ENCODE measurements around the gene CYTH4. TPM values are rescaled to one million over a fixed set of nuclear protein-coding genes. Genes with fewer than 3 reads are reported as not detected.

The CYTH4 gene
- total RNA-seq, 1 donor from 2014 or later = 16.3 TPM

DNA sequence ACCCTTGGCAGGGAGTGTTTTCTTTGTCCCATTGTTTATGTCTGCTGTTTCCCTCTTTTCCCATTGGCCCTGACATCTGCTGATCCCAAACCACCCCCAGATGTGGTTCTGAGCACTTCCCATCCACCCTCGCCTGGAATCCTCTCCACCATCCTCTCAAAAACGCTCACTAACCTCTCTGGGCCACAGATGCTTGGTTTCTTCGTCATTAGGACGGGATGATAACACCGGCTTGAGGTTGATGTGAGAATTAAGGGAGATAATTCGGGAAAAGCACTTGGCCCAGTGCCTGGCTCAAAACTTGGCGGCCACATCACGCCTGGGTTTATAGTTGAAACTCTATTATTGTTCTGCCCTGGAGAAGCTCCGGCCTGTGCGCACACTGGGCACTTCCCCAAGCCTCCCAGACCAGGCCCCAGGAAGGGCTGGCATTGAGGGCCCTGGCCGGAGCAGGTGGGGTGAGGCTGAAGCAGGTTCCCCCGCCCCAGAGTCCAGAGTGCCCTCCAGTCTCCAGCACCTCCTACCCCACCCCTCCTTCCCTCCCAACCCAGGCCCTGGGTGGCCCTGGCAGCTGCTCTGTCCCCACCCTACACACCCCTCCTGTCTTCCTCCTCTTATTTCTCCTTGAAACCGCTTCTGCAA, 63.7 kb downstream of the CYTH4 start:
- no peak for DNase-seq (ENCODE audit: low spot score)

DNA sequence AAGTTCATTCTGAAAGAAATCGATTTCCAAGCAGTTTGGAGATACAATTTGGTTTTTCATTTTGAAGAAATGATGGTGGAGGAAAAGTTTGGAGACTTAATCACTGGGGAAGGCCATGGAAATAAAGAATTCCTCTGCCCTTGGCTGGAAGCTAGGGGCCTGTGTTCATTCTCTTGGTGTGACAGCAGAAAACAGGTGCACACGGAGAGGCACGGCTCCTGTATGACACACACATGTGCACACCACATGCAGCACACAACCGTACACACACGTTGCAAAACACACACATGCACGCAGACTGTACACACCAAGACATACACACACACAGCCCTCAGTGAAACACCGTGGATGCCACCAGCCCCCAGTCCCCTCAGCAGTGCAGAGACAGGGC, 64.2 kb downstream of the CYTH4 start:
- DNase-seq (ENCODE audit: low spot score) = no peak

DNA sequence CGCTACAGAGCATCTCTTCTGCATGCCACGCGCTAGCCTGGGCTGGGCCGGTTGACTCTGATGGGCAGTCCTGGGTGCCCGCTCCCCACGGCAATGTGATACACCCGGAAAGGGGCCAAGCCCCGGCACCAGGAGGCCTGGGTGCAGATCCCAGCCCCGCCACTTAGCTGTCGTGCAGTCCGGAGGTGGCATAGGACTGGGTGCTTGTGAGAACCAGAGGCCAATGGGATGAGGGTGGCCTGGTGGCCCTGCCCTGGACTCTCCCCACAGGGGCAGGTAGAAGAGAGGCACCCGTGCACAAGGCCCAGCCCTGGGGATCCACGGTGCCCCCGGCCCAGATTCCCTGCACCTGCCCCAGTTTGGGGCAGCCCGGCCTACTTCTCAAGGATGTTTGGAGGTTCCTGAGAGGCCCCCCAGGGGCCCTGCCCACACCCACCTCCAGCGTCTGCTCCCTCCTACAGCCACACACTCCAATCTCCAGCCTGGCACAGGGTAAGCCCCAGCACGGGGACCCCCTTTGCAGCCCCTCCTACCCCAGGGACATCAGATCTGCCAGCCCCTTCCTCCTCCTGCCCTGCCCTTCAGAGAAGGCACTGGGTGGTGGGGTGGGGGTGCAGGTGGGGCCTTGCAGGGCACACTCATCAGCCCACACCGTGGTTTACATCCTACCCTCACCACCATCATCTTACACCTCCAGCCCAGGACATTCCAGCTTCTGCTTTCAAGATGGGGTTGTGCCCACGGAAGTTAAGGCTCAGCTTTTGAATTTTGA, 66.9 kb downstream of the CYTH4 start:
- DNase-seq (ENCODE audit: low spot score) = no peak

DNA sequence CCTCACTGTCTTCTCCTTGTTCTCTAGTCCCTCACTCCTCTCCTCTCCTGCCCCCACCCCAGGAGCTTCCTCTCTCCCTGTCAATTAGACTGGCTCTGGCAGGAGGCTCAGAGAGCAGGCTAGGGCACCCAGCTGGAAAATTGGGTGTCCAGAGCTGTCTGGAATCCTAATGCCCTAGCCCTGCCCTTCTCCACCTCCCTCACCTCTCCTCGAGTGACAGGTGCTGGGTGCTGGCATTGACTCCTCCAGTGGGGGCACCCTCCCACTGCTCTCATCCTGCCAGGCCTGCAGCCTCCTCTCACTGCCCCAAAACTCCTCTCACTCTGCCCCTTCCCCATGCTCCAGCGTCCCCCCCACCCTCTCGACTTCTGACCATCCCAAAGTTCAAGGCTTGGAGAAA, 68.9 kb downstream of the CYTH4 start:
- DNase-seq (ENCODE audit: low spot score) = no peak

DNA sequence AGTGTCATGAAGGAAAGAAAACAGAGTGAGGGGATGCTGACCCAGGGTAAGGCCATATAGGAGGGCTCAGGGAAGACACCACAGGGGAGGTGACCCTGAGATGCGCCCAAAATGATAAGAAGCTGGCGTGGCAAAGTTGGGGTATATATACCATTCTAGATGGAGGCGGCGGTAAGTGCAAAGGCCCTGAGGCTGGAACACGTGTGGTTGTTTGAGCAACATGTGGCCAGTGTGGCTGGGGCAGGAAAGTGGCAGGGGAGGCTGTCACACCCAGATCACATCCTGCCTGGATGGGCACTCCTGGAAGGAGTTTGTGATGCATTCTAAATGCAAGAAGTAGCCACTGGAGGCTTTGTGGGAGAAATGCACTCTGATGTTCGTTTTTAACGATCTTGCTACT, 70.2 kb downstream of the CYTH4 start:
- DNase-seq (ENCODE audit: low spot score) = no peak

DNA sequence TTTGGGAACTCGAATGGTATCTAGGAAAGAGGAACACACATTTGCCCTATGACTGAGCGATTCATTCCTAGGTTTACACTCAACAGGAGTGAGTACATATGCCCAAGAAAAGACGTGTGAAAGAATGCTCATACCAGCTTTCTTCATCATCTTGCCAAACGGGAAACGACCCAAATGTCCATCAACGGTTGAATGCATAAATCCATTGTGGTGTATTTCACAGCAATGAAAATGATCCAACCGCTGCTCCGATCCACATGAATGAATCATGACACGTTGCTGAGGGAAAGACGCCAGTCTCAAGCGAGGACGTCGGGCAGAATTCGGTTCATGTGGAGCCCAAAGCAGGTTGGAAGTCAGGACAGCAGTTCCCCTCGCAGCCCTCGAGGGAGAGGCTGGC, 71.5 kb downstream of the CYTH4 start:
- DNase-seq (ENCODE audit: low spot score) = no peak

DNA sequence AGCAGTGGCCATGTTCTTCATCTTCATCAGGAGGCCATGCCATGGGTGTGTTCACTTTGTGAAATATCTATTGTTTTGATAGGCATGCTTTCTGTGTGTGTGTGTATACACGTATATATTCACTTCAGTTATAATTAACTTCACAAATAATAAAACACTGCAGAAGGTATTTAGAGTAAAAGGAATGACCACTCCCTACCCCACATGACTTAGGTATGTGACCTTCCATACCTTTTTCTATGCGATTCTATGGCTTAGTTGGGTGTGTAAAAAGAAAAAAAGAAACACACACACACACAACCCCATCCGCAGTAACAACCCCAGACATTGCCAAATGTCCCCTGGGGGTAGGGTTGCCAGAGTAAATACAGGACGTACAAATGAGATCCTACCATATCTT, 72.0 kb downstream of the CYTH4 start:
- no peak for DNase-seq (ENCODE audit: low spot score)

DNA sequence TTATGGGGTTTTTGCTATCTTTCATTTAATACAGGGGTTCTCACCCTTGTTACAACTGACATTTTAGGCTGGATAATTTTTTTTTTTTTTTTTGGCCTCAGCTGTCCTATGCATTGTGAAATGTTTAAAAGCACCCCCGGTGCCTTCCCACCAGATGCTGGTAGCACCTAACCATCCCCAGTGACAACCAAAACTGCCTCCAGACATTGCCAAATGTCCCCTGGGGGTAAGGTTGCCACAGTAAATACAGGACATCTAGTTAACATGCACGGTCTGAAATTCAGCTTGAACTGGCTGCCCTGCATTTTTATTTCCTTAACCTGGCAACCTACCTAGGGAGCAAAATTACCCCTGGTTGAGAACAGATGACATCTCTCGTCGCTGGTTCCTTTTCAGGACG, 72.4 kb downstream of the CYTH4 start:
- DNase-seq (ENCODE audit: low spot score) = no peak

DNA sequence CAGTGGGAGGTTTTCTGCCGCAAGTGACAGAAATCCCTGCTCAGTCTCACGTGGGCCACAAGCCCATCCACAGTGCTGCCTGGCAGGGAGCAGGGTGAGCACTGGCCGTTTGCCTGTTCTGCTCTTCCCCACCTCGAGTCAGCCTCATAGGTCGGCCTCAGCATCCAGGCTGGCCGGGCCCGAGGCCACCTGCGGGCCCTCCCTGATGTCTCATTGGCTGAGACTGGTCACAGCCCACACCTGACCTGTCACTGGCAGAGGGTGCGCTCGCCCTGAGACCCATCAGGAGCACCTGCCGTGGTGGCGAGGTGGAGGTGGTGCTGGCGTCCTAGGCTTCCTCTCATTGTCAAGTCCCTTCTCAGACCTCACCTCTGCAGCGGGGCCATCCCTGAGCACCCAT, 72.9 kb downstream of the CYTH4 start:
- no peak for DNase-seq (ENCODE audit: low spot score)

DNA sequence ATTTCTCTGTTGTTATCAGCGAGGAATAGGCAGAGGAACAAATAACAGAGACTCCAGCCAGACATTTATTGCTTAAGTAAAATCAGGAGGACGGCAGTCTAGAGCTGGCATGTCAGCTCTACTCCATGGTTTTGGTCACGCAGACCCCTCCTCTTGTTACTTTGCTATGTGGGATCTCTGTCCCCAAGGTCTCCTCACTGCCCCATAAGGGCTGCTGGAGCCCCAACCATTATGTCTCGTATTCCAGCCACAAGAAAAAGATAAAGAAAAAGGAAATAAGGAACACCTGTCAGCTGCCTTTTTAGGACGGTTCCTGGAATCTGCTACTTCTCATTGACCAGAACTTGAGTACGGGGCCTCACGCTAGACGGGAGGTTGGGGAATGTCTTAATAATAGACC, 74.6 kb downstream of the CYTH4 start:
- no peak for DNase-seq (ENCODE audit: low spot score)

DNA sequence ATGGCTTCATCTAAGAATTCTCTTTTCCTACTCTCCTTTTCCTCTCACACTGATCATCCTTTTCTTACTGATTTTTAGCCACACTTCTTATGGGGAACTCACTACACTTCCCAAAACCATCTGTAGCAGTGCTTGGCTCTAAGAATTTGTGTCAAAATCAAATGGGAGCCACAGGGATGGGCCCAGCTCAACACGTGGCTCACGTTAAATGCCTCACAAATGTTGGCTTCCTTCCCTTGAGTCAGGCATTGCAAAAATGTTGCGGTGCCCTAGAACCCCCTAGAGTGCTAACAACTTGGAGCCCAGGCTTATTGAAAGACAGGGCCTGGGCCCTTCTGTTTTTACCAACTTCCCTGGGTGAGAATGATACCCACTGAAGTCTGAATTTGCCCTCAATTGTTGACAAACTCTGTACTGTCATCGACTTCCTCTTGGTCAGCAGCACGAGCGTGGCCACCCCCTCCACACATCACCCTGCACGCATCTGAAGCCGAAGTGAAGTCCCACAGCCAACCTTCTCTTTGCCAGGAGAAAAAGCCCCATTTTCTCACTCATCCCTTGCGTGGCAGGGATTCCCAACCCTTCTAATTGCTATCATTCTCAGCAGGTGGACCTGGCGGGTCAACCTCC, 75.3 kb downstream of the CYTH4 start:
- no peak for DNase-seq (ENCODE audit: low spot score)

DNA sequence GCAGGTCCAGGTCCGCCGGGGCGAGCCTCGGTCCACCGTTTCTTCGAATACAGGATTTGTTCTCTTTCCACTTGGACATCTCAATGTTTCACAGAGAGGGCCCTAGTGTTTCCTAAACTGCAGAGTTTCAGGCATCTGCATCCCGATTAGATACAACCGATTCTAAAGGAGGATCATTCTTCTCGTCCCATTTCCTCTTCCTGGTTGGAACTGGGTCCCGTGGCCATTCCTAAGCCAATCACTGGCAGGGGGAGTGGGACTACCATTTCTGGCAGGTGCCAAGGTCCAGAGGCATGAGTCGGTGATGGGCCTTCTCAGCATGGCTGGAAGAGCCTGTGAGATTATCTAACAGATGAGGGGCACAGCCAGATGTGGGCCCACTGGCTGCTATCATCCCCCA, 76.1 kb downstream of the CYTH4 start:
- no peak for DNase-seq (ENCODE audit: low spot score)

DNA sequence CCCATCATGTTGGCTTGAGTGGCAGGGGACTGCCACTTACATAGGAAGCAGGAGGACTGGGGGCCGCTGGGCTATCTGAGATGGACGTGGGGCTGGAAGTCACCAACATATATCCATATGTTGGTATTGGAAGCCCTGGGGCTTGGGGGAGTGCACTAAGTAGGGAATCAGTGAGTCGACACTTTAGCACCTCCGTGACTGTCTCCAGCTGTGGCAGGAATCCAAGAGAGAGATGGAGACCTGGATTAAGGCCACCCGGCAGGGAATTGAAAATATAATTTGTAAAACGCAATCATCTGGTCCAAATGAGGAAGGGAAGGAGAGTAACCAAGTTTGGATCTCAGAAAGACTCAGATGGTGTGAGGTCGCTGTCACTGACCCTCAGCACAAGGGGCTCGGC, 76.6 kb downstream of the CYTH4 start:
- DNase-seq (ENCODE audit: low spot score) = no peak

DNA sequence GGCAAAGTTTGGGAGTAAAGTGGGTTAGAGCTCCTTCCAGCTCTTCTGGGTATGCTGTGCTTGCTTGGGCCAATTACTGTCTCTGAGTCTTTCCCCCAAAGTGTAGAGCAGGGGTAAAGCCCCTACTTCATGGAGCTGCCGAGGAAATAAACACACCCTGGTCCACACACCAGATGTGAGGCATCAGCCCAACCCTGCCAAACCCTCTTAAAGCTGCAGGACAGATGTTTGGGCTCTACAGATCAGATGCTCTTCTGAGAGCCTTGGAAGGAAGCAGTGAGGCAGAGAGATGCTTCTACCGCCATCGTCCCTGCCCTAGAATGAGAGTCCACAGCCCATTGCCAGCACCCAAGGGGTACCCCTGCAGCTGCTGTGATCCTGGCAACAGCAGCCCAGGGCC, 80.3 kb downstream of the CYTH4 start:
- no peak for DNase-seq (ENCODE audit: low spot score)

DNA sequence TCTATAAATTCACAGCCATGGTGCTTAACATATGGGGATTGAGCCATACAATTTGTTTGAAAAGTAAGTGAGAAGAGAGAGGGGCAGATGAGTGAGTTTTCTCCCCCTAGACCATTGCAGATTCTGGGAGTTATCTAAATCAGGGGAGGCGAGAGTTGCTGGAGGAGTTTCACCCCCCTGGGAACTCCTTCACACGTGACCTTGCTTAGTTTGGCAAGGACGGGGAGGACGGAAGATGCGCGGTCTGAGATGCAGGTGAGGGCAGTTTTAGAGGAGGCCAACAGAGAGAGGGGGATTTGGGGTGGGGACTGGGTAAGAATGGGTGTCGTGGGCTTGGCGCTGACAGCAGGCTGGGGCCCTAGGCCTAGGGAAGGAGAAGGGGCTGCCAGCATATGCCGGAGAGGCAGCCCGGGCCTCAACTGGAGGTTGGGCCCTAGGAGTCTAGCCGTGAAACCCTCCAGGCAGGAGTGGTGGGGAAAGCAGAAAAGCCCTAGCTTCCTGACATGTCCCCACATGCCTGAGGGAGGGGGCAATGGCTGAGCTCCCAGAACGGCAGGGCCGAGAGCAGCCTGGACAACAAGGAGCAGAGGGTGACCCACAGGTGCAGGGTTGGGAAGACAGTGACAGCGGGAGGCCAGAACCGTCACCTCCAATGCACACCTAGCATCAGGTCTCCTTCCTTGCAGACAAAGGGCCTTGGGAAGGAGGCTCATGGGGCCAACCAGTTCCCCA, 81.1 kb downstream of the CYTH4 start:
- no peak for DNase-seq (ENCODE audit: low spot score)

Other genes starting within 250 kb of the CYTH4 start
- 37.2 TPM for gene KCTD17, start 230.8 kb upstream of the CYTH4 start, total RNA-seq
- 0.31 TPM for gene TMPRSS6, start 172.8 kb upstream of the CYTH4 start, total RNA-seq
- 7.5 TPM for gene IL2RB, start 132.6 kb upstream of the CYTH4 start, total RNA-seq
- 9.4 TPM for gene C1QTNF6, start 94.3 kb upstream of the CYTH4 start, total RNA-seq
- not detected for gene SSTR3, start 70.0 kb upstream of the CYTH4 start, total RNA-seq
- 30.4 TPM for gene RAC2, start 38.2 kb upstream of the CYTH4 start, total RNA-seq
- 0.10 TPM for gene ELFN2, start 145.0 kb downstream of the CYTH4 start, total RNA-seq
- 20.3 TPM for gene MFNG, start 203.9 kb downstream of the CYTH4 start, total RNA-seq
- gene CARD10, start 236.9 kb downstream of the CYTH4 start, total RNA-seq = 14.9 TPM